Natural killer cell (primary cell): ENCODE data around the gene CTF1. TPM values are rescaled to one million over a fixed set of nuclear protein-coding genes. Genes with fewer than 3 reads are reported as not detected.

Experiments used
- ATAC-seq, 3 donors: fragments of 150-1000 bp in 2 of 3; fragments of 200-7000 bp in 1 of 3; cut with Tn5 transposase; 1 replicate in 1 of 3; 2 replicates in 2 of 3; pipeline ENCODE4 v1.10.0; 2021; ENCODE audit warnings: mild to moderate bottlenecking in 2 of 3, moderate library complexity in 2 of 3
- DNase-seq, 2 donors: peaks; one replicate each; pipeline versions ENCODE4 v3.0.0 to v3.0.0-alpha.2; 2013 to 2021; ENCODE audit warnings: mixed read lengths in 1 of 2
- H3K27ac ChIP-seq: one replicate; pipeline ENCODE4 v1.5.1; 2013; ENCODE audit warnings: mild to moderate bottlenecking, low read length
- H3K27me3 ChIP-seq: one replicate; pipeline ENCODE4 v1.6.1; 2013; ENCODE audit warnings: low read length; ENCODE audit not compliant: control insufficient read depth, insufficient read depth
- H3K36me3 ChIP-seq: one replicate; pipeline ENCODE4 v1.6.1; 2013; ENCODE audit warnings: low read length; ENCODE audit not compliant: control insufficient read depth, insufficient read depth
- H3K4me1 ChIP-seq: one replicate; pipeline ENCODE4 v1.6.1; 2013; ENCODE audit warnings: low read length; ENCODE audit not compliant: control insufficient read depth, insufficient read depth
- H3K4me3 ChIP-seq: one replicate; pipeline ENCODE4 v1.5.1; 2013; ENCODE audit warnings: low read length
- H3K9me3 ChIP-seq: one replicate; pipeline ENCODE4 v1.6.1; 2013; ENCODE audit warnings: low read length; ENCODE audit not compliant: control insufficient read depth, insufficient read depth
- H3K27ac Mint-ChIP-seq, 2 donors: one replicate each; pipeline ENCODE4 v1.8.0; 2022; ENCODE audit warnings: mild to moderate bottlenecking in 2 of 2, mixed read lengths in 2 of 2, moderate library complexity in 1 of 2
- H3K27me3 Mint-ChIP-seq, 2 donors: one replicate each; pipeline ENCODE4 v1.8.0; 2022; ENCODE audit warnings: low read depth in 2 of 2, mixed read lengths in 2 of 2
- H3K36me3 Mint-ChIP-seq: one replicate; pipeline ENCODE4 v1.8.0; 2022; ENCODE audit warnings: mixed read lengths
- H3K4me1 Mint-ChIP-seq, 2 donors: one replicate each; pipeline ENCODE4 v1.8.0; 2022; ENCODE audit warnings: mixed read lengths in 2 of 2
- H3K4me3 Mint-ChIP-seq: one replicate; pipeline ENCODE4 v1.8.0; 2022; ENCODE audit warnings: mild to moderate bottlenecking, moderate library complexity, mixed read lengths
- H3K9me3 Mint-ChIP-seq, 2 donors: one replicate each; pipeline ENCODE4 v1.8.0; 2022; ENCODE audit warnings: mixed read lengths in 2 of 2
- CTCF ChIP-seq: fragments of 200-600 bp; IDR thresholded peaks from one replicate; pipeline ENCODE4 v1.8.0; 2022; ENCODE audit warnings: antibody characterized with exemption
- WGBS: methylation state at CpG from one replicate; pipeline ENCODE4 v1.1.7; 2013; ENCODE audit warnings: missing lambda C conversion rate; ENCODE audit not compliant: insufficient coverage; 5-methylcytosine and 5-hydroxymethylcytosine counted together
- intact Hi-C: fragments of 100-400 bp; cut with micrococcal nuclease; formaldehyde crosslinking; loops from one replicate; pipeline ENCODE4 v1.14.2; 2022
- total RNA-seq, 4 donors: library from RNA; stranded (reverse); fragments of 120-200 nt in 1 of 4; gene quantifications; one replicate each; pipeline versions ENCODE4 v1.2.3 to v1.2.4, GENCODE V29; 2013 to 2022

Gene CTF1
- total RNA-seq, 3 donors from 2014 or later (not counting 1 experiment from before 2014, with no cell fraction given): 0.45 to 0.60 (median 0.47) TPM

DNA sequence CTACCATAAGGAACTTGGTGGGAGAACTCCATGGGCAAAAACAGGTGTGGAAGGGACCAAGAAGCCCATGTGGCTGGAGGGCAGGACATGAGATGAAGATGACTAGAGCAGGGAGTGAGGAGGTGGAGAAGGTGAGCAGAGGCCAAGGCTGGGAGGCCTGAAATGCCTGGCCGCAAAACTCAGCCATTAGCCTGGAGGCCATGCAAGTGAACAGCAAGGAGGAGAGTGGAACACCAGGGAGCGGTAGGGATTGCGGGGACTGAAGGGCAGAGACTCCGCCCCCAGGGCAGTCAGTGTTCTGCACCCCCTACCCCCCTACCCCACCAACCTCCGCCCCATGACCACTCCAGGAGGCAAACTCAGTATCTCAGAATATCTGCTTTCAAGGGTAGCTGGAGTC, 19.5 kb upstream of the CTF1 start:
- Histone ChIP-seq H3K4me1 (peaks cover 43% of the 10 kb centered on the region), H3K36me3 (peaks cover 7% of the 10 kb centered on the region), H3K27me3 (no peaks in the 10 kb centered on the region), H3K27ac (peak overlapping the region; percentile 83), H3K9me3 (no peaks in the 10 kb centered on the region), H3K4me3 (peak overlapping the region; percentile 71)
- Mint-ChIP-seq H3K4me1 (peaks cover 37 to 57% of the 10 kb centered on the region in 2 donors), H3K4me3 (peak overlapping the region; percentile 97), H3K36me3 (no peaks in the 10 kb centered on the region), H3K27ac (peak overlapping the region; percentile 92 to 99), H3K27me3 (no peaks in the 10 kb centered on the region), H3K9me3 (no peaks in the 10 kb centered on the region)
- 87% methylated on average over 4 of the region's 5 CpGs for WGBS
- ATAC-seq: no peak
- no peak for DNase-seq
- intact Hi-C loops: loop anchor here (5.0 kb wide), 1 partner anchor 35 kb away; no protein-coding TSS in a partner anchor
- no peak for TF ChIP-seq CTCF

DNA sequence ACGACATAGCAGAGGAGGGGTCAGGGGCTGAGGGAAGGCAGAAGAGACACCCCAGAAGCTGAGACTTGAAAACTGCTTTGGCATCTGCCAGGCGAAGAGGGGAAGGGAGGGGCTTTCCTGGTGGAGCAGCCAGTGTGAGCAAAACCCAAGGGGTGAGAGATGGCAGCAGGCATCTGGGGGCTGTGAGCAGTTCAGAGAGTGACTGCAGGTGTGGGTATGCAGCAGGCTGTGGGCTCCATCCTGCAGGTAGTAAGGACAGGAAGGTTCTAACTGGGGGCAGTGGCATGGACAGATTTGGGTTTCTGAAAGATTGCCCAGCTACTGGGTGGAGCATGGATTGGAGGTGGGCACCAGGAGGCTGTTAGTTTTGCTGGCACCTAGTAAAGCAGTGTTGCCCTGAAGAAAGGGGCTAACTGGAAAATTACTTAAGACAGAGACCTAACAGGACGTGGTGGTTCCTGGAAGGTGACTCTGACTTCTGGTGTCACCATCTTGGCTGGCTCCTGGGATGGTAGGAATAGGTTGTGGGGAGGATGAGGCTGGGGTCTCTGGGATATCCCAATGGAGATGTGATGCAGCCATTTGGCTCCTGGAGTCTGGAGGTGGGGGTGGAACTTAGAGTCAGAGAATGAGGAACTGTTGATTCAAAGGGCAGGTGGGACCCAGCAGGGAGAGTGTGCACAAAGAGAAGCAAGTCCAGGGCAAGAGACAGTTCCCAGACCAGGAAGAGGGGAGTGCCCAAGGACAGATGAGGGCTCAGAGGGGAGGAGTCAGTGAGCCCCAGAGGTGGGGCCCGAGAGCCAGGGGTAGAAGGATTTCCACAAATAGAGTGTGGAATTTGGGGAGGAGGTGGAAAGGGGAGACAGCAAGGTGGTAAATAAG, 13.7 kb upstream of the CTF1 start:
- Mint-ChIP-seq H3K27me3 (no peaks in the 10 kb centered on the region), H3K9me3 (no peaks in the 10 kb centered on the region), H3K36me3 (no peaks in the 10 kb centered on the region), H3K4me3 (no peak overlapping the region), H3K4me1 (peaks cover 20 to 34% of the 10 kb centered on the region in 2 donors), H3K27ac (peak overlapping the region; percentile 18 to 66)
- Histone ChIP-seq H3K4me1 (peaks cover 8% of the 10 kb centered on the region), H3K4me3 (no peak overlapping the region), H3K9me3 (no peaks in the 10 kb centered on the region), H3K27me3 (no peaks in the 10 kb centered on the region), H3K36me3 (peaks cover 21% of the 10 kb centered on the region), H3K27ac (no peak overlapping the region)
- 80% methylated on average over 4 of the region's 4 CpGs for WGBS
- DNase-seq: no peak
- no peak for ATAC-seq
- intact Hi-C loops: no loop called here
- TF ChIP-seq CTCF: no peak

- Histone ChIP-seq H3K27me3 (no peaks in the 10 kb centered on the region), H3K4me3 (no peak overlapping the region), H3K36me3 (peaks cover 29% of the 10 kb centered on the region), H3K9me3 (no peaks in the 10 kb centered on the region), H3K4me1 (peaks cover 4% of the 10 kb centered on the region), H3K27ac (no peak overlapping the region)
- Mint-ChIP-seq H3K9me3 (no peaks in the 10 kb centered on the region), H3K36me3 (no peaks in the 10 kb centered on the region), H3K4me1 (peaks cover 18 to 31% of the 10 kb centered on the region in 2 donors), H3K4me3 (no peak overlapping the region), H3K27me3 (no peaks in the 10 kb centered on the region), H3K27ac (no peak overlapping the region)
- no peak for TF ChIP-seq CTCF
- ATAC-seq (no peak), DNase-seq (peak in 1 of 2 donors; percentile 21)
- 70% methylated on average over 2 of the region's 3 CpGs for WGBS
- intact Hi-C loops: no loop called here
These were observed 11.7 kb upstream of the CTF1 start for GRCh38 chr16:30884760-30885159.
